ENCODE measurements around the gene SNX32.

GRCh38 chr11:65860278-65861164 lies 26.8 kb downstream of the SNX32 start, which contains the start of gene MUS81:
- TF ChIP-seq YY1 (IDR thresholded peaks at IDR 0.05; ENCODE audit: insufficient read depth, insufficient read length) (no peak), ZNF274 (IDR thresholded peaks at IDR 0.05; ENCODE audit: low read depth, low read length) (no peak)

Data from NT2/D1 (cell line).